Activated CD4-positive, alpha-beta memory T cell treated with anti-CD3 and anti-CD28 coated beads for 36 hours (primary cell): Measurements from ENCODE around the gene PIEZO1. TPM values are rescaled to one million over a fixed set of nuclear protein-coding genes. Genes with fewer than 3 reads are reported as not detected.

Source experiments
- CTCF ChIA-PET: fragments of 350-600 bp; sonication (Branson Sonifier 250); formaldehyde crosslinking; loops from one replicate; lab custom pipeline; 2021; ENCODE audit warnings: antibody characterized with exemption, inconsistent platforms; lab: Charles Lee
- POLR2A ChIA-PET: fragments of 350-600 bp; sonication (Branson Sonifier 250); formaldehyde crosslinking; loops from one replicate; lab custom pipeline; 2021; ENCODE audit warnings: antibody characterized with exemption; lab: Charles Lee
- DNase-seq: peaks from one replicate; pipeline ENCODE4 v3.0.0-alpha.2; 2020
- H3K27ac Mint-ChIP-seq: one replicate; pipeline ENCODE4 v1.8.0; 2021; ENCODE audit warnings: mixed read lengths
- H3K27me3 Mint-ChIP-seq: one replicate; pipeline ENCODE4 v1.8.0; 2021; ENCODE audit warnings: mixed read lengths
- H3K36me3 Mint-ChIP-seq: one replicate; pipeline ENCODE4 v1.8.0; 2021; ENCODE audit warnings: mixed read lengths
- H3K4me1 Mint-ChIP-seq: one replicate; pipeline ENCODE4 v1.8.0; 2021; ENCODE audit warnings: low read depth, mixed read lengths
- H3K4me3 Mint-ChIP-seq: one replicate; pipeline ENCODE4 v1.8.0; 2021; ENCODE audit warnings: mild to moderate bottlenecking, mixed read lengths
- H3K9me3 Mint-ChIP-seq: one replicate; pipeline ENCODE4 v1.8.0; 2021; ENCODE audit warnings: mixed read lengths
- intact Hi-C: fragments of 100-400 bp; cut with micrococcal nuclease; formaldehyde crosslinking; loops from one replicate; pipeline ENCODE4 v1.15.1; 2023
- total RNA-seq, 2 experiments: library from RNA; stranded (reverse); gene quantifications; one replicate each; pipeline ENCODE4 v1.2.3, GENCODE V29; 2021

PIEZO1 gene
- total RNA-seq, 2 experiments from 2014 or later, result 221 to 234 TPM

DNA sequence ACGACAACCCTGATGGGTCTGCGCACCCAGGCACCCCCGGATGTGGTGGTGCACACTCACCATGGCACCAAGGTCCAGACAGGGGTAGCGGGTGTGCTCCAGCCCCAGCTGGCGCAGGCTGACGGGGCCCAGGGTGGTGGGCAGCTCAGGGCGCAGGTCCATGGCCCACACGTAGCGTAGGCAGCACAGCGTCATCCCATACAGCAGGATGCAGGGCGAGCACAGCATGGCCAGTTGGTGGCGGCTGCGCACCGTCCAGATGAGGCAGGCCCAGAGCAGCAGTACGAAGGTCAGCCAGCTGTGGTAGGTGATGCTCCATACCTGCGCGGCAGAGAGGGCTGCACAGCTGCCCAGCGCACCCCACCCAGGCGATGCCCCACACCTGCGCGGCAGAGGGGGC lies 48.9 kb downstream of the PIEZO1 start:
- Mint-ChIP-seq H3K27ac (no peak overlapping the region), H3K9me3 (no peaks in the 10 kb centered on the region), H3K4me1 (peaks cover 9% of the 10 kb centered on the region), H3K27me3 (no peaks in the 10 kb centered on the region), H3K4me3 (no peak overlapping the region), H3K36me3 (peaks cover 6% of the 10 kb centered on the region)
- ChIA-PET CTCF (interaction anchor here (1.1 to 6.0 kb wide), 11 partner anchors 11 to 122 kb away, joined by 3 to 118 read pairs (median 16); partner anchors contain the start of gene PIEZO1), POLR2A (interaction anchor here (1.0 kb wide), 1 partner anchor 45 kb away, joined by 3 read pairs; no protein-coding TSS in a partner anchor)
- no peak for DNase-seq
- intact Hi-C loops, result loop anchor here (2.0 kb wide), 1 partner anchor 47 kb away; no protein-coding TSS in a partner anchor

DNA sequence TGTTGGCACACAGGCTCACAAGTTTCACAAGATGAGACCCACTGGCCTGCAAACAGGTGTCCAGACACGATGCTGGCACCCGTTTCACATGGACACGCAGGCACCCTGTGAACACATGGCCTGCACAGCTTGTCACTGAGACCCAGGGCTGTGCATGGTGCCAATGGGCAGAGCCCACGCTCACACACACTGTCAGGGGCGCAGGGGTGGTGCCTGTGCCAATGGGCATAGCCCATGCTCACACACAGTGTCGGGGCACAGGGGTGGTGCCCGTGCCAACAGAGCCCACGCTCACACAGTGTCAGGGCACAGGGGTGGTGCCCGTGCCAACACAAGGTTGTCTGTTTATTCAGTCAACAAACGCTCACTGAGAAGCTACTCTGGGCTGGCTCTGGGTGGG lies 49.4 kb downstream of the PIEZO1 start:
- CTCF ChIA-PET, result interaction anchor here (1.1 to 6.0 kb wide), 6 partner anchors 11 to 123 kb away, joined by 3 to 118 read pairs (median 26); partner anchors contain the start of gene PIEZO1

GRCh38 chr16:88735121-88735520 lies 49.9 kb downstream of the PIEZO1 start:
- H3K4me1 Mint-ChIP-seq, result peaks cover 9% of the 10 kb centered on the region
- no peak for DNase-seq
- ChIA-PET CTCF (interaction anchor here (1.1 to 6.0 kb wide), 5 partner anchors 12 to 123 kb away, joined by 3 to 118 read pairs (median 16); partner anchors contain the start of gene PIEZO1), POLR2A (no interaction called here)
- peaks cover 8% of the 10 kb centered on the region for H3K36me3 Mint-ChIP-seq
- H3K27me3 Mint-ChIP-seq, result no peaks in the 10 kb centered on the region
- intact Hi-C loops, result no loop called here
- no peaks in the 10 kb centered on the region for H3K9me3 Mint-ChIP-seq
- H3K27ac Mint-ChIP-seq, result no peak overlapping the region
- no peak overlapping the region for H3K4me3 Mint-ChIP-seq

More for the DNA sequence above, 49.4 kb downstream of the PIEZO1 start:
- POLR2A ChIA-PET, result interaction anchor here (1.0 kb wide), 1 partner anchor 46 kb away, joined by 3 read pairs; no protein-coding TSS in a partner anchor
- Mint-ChIP-seq H3K27ac (no peak overlapping the region), H3K36me3 (peaks cover 8% of the 10 kb centered on the region), H3K27me3 (no peaks in the 10 kb centered on the region), H3K4me3 (no peak overlapping the region), H3K4me1 (peaks cover 9% of the 10 kb centered on the region), H3K9me3 (no peaks in the 10 kb centered on the region)
- DNase-seq, result no peak
- intact Hi-C loops, result loop anchor here (2.0 kb wide), 1 partner anchor 47 kb away; no protein-coding TSS in a partner anchor

- Mint-ChIP-seq H3K4me1 (peaks cover 9% of the 10 kb centered on the region), H3K4me3 (no peak overlapping the region), H3K27ac (no peak overlapping the region), H3K36me3 (peaks cover 12% of the 10 kb centered on the region), H3K27me3 (no peaks in the 10 kb centered on the region), H3K9me3 (no peaks in the 10 kb centered on the region)
- intact Hi-C loops, result no loop called here
- ChIA-PET CTCF (interaction anchor here (4.1 to 6.0 kb wide), 2 partner anchors 13 to 47 kb away, joined by 52 to 118 read pairs; partner anchors contain the start of gene PIEZO1), POLR2A (no interaction called here)
- DNase-seq, result no peak
These were observed 50.7 kb downstream of the PIEZO1 start for GRCh38 chr16:88734361-88734728.

DNA sequence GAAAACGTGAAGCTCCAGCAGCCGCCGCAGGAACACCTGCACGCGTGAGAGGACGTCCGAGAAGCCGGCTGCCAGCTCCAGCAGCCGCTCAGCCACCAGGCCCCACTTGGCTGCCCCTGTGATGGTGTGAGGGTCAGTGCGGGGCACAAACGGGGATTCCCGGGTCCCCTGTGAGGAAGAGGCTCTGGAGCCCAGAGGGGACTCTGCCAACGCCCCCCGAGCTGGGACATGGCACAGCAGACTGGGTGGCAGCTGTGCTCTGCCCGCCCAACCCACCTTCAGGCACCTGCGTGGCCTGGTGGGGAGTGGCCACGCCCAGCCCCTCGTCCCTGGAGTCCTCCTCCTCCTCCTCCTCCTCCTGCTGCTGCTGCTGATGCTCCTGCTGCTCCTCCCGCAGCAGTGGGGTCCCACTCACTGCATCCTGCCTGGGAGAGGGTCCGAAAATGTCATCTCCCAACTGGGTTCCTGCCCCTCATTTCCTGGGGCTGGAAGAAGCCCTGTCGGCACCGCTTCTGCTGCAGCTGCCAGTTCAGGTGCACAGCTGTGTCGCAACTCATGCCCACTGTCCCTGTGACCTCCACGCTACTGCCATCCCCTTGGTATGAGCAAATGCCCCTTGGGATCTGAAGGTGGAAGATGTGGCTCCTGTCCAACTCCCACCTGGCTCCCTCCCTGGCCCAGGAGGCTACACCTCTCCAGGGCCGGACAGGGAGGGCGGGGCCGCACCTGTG lies 51.2 kb downstream of the PIEZO1 start:
- H3K9me3 Mint-ChIP-seq, result no peaks in the 10 kb centered on the region
- no peaks in the 10 kb centered on the region for H3K27me3 Mint-ChIP-seq
- peaks cover 8% of the 10 kb centered on the region for H3K4me1 Mint-ChIP-seq
- DNase-seq, result no peak
- intact Hi-C loops, result no loop called here
- ChIA-PET POLR2A (no interaction called here), CTCF (interaction anchor here (0.7 to 6.0 kb wide), 4 partner anchors 13 to 434 kb away, joined by 3 to 118 read pairs (median 28); partner anchors contain the start of gene PIEZO1)
- H3K4me3 Mint-ChIP-seq, result no peak overlapping the region
- peaks cover 12% of the 10 kb centered on the region for H3K36me3 Mint-ChIP-seq
- no peak overlapping the region for H3K27ac Mint-ChIP-seq

DNA sequence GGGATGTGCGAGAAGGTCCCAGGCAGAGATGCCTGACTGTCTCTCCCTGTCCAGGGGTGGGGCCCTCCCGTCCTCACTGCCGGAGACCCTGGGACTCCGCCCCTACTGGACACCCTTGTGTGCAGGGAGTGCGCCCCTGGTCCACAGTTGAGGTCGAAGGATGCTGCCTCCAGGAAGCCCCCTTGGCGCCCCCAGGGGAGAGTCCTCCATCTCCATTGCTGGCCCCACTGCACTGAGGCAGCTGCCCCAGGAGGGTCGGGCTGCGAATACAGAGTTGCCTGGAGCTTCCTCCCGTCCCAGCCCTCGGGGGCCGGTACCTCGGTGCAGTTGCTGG lies 52.1 kb downstream of the PIEZO1 start:
- Mint-ChIP-seq H3K36me3 (peaks cover 12% of the 10 kb centered on the region), H3K9me3 (no peaks in the 10 kb centered on the region)
- CTCF ChIA-PET, result no interaction called here

GRCh38 chr16:88732172-88732960 lies 52.7 kb downstream of the PIEZO1 start:
- Mint-ChIP-seq H3K4me3 (no peak overlapping the region), H3K27ac (no peak overlapping the region), H3K27me3 (no peaks in the 10 kb centered on the region), H3K36me3 (peaks cover 16% of the 10 kb centered on the region), H3K9me3 (no peaks in the 10 kb centered on the region), H3K4me1 (no peaks in the 10 kb centered on the region)
- POLR2A ChIA-PET, result no interaction called here
- CTCF ChIA-PET, result no interaction called here
- intact Hi-C loops, result no loop called here
- DNase-seq, result no peak

More for the DNA sequence above, 52.1 kb downstream of the PIEZO1 start:
- intact Hi-C loops, result no loop called here
- POLR2A ChIA-PET, result no interaction called here
- H3K27ac Mint-ChIP-seq, result no peak overlapping the region
- H3K4me1 Mint-ChIP-seq, result peaks cover 5% of the 10 kb centered on the region
- H3K27me3 Mint-ChIP-seq, result no peaks in the 10 kb centered on the region
- H3K4me3 Mint-ChIP-seq, result no peak overlapping the region
- DNase-seq, result no peak

GRCh38 chr16:88731699-88732098 lies 53.3 kb downstream of the PIEZO1 start:
- H3K9me3 Mint-ChIP-seq, result no peaks in the 10 kb centered on the region
- H3K36me3 Mint-ChIP-seq, result peaks cover 16% of the 10 kb centered on the region
- no peak overlapping the region for H3K4me3 Mint-ChIP-seq
- POLR2A ChIA-PET, result no interaction called here
- CTCF ChIA-PET, result no interaction called here
- H3K4me1 Mint-ChIP-seq, result no peaks in the 10 kb centered on the region
- no peaks in the 10 kb centered on the region for H3K27me3 Mint-ChIP-seq
- DNase-seq, result no peak
- intact Hi-C loops, result no loop called here
- H3K27ac Mint-ChIP-seq, result no peak overlapping the region

DNA sequence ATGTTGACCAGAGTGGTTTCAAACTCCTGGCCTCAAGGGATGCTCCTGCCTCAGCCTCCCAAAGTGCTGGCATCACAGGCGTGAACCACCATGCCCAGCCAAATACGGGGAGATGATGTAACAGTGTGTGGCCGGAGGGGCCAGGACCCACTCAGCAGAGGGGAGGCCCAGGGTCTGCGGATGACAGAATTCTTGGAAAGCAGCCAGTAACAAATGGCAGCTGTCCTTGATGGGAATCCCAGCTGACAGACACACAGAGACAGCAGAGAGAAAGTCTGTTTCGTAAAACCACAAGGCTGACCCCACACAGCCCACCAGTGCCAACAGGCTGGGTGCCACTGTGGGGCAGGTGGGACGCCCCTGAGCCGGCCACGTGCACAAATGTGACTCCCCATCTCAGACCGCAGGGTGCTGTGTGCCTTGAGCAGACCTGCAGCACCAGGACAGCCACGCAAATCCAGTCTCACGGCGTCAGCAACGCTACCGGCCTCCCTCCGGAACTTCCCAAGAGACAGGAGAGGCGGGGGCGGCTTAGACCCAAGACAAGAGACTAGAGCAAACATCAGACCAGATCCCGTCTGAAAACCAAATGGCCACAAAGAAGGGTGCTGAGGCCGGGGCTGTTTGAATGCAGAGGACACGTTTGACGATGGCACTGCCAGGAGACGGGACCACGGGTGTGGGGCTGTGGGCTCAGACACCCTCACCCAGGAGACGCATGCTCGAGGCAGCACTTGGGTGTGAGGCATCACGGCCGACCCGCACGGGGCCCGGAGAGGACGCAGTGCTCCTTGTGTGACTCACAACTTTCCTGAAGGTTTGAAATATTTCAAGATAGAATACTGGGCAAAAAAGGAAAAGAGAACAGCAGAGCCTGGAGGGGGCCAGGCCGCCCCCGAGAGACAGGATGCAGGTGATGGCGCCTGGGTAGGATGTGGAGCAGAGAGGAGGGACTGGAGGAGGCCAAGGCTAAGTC lies 54.1 kb downstream of the PIEZO1 start:
- no peak overlapping the region for H3K4me3 Mint-ChIP-seq
- no peaks in the 10 kb centered on the region for H3K4me1 Mint-ChIP-seq
- peaks cover 20% of the 10 kb centered on the region for H3K36me3 Mint-ChIP-seq
- POLR2A ChIA-PET, result no interaction called here
- DNase-seq, result no peak
- H3K9me3 Mint-ChIP-seq, result no peaks in the 10 kb centered on the region
- H3K27me3 Mint-ChIP-seq, result no peaks in the 10 kb centered on the region
- CTCF ChIA-PET, result no interaction called here
- H3K27ac Mint-ChIP-seq, result no peak overlapping the region
- intact Hi-C loops, result no loop called here

DNA sequence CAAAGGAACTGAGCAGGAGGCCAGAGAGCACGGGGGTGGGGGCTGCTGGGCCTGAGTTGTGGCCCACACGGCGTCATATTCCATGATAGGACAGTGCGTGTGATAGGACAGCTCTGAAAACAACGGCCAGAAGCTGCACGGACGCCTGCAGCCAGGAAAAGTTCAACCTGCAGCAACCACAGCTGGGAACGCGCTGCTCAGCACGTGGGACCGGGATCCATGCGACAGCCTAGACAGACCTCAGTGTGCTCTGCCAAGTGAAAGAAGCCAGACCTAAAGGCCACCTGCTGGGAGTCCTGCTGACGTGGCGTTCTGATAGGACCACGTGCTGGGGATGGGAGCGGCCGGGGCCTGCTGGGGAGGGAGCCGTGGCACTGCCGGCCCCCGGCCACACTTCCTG lies 57.1 kb downstream of the PIEZO1 start:
- no peak overlapping the region for H3K4me3 Mint-ChIP-seq
- intact Hi-C loops, result no loop called here
- ChIA-PET POLR2A (no interaction called here), CTCF (interaction anchor here (0.7 kb wide), 1 partner anchor 23 kb away, joined by 3 read pairs; no protein-coding TSS in a partner anchor)
- H3K27me3 Mint-ChIP-seq, result no peaks in the 10 kb centered on the region
- no peaks in the 10 kb centered on the region for H3K9me3 Mint-ChIP-seq
- H3K36me3 Mint-ChIP-seq, result peaks cover 21% of the 10 kb centered on the region
- no peak for DNase-seq
- no peaks in the 10 kb centered on the region for H3K4me1 Mint-ChIP-seq
- H3K27ac Mint-ChIP-seq, result no peak overlapping the region

GRCh38 chr16:88726981-88727380 lies 58.0 kb downstream of the PIEZO1 start:
- no peaks in the 10 kb centered on the region for H3K9me3 Mint-ChIP-seq
- H3K4me3 Mint-ChIP-seq, result no peak overlapping the region
- intact Hi-C loops, result no loop called here
- no peak overlapping the region for H3K27ac Mint-ChIP-seq
- DNase-seq, result no peak
- peaks cover 24% of the 10 kb centered on the region for H3K36me3 Mint-ChIP-seq
- ChIA-PET CTCF (no interaction called here), POLR2A (no interaction called here)
- H3K27me3 Mint-ChIP-seq, result no peaks in the 10 kb centered on the region
- H3K4me1 Mint-ChIP-seq, result no peaks in the 10 kb centered on the region
